Astrocyte (in vitro differentiated cells and primary cell): ENCODE results near the gene MFAP2.

Experiments used
- CTCF ChIP-seq: IDR thresholded peaks from 2 replicates; pipeline ENCODE4 v1.5.1; 2011; ENCODE audit warnings: low read depth, mild to moderate bottlenecking, inconsistent platforms, low read length, moderate library complexity; ENCODE audit not compliant: insufficient read depth
- EZH2 ChIP-seq: IDR thresholded peaks from 2 replicates; pipeline ENCODE4 v1.6.1; 2012; ENCODE audit warnings: mild to moderate bottlenecking, low read length, inconsistent platforms; ENCODE audit not compliant: insufficient read depth

GRCh38 chr1:16983649-16984048 lies 3.2 kb upstream of the MFAP2 start:
- TF ChIP-seq CTCF (no peak), EZH2 (no peak)
